ENCODE results near the gene CLDN20.
A peak's percentile ranks its signal among the peaks of the same experiment; 100 is the strongest.
"Not testable (repeated sequence)": the region's sequence is repeated elsewhere in the genome, so short reads cannot be mapped to it uniquely, and the experiment has no call there.

The CLDN20 gene

DNA sequence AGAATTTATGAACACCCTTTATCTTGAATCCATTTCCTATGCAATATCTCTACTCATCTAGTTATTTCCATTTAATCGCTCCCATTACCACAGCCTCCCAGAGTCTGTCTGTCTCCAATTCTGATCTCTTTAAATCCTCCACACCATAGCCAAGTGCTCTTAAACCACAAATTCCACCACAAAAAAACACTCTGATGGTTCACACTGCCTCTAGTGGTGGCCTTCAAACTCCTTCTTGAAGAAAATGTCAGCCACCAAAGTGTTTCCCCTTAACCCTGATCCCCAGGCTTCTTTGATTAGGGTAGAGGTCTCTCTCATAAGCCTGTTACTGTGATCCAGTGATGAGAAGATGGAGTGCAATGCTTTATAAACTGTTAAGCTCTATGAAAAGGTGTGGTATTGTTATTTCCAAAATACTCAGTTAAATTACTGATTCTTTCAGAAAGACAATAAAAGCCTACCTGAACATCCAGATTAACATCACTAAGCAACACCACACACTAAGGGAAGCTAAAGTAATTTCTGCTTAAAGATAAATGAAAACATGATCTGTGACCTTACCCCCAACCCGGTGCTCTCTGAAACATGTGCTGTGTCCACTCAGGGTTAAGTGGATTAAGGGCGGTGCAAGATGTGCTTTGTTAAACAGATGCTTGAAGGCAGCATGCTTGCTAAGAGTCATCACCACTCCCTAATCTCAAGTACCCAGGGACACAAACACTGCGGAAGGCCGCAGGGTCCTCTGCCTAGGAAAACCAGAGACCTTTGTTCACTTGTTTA is 4.5 kb downstream of the CLDN20 start:
- not testable (repeated sequence) for H2BK15ac ChIP-seq (ENCODE audit: low read length); H3K27me3 ChIP-seq (ENCODE audit: control insufficient read depth in 3 of 3, insufficient read depth in 3 of 3, low read depth in 1 of 3, low read length in 3 of 3); H3K9me3 ChIP-seq (replicated peaks in 1 of 2; ENCODE audit: control insufficient read depth in 2 of 2, insufficient read depth in 1 of 2, low read depth in 1 of 2, low read length in 2 of 2); H4K8ac ChIP-seq (ENCODE audit: low read depth, low read length); H4K91ac ChIP-seq (ENCODE audit: low read depth, low read length, poor library complexity); H2BK5ac ChIP-seq (ENCODE audit: low read length); H2BK12ac ChIP-seq (ENCODE audit: low read length); H3K4me3 ChIP-seq (ENCODE audit: low read length in 2 of 2); H3K4ac ChIP-seq (ENCODE audit: low read length); H3K14ac ChIP-seq (ENCODE audit: low read length); H2BK120ac ChIP-seq (ENCODE audit: low read depth, low read length); H3K18ac ChIP-seq (ENCODE audit: low read length); H2AFZ ChIP-seq (ENCODE audit: low read length); H3K4me2 ChIP-seq (ENCODE audit: insufficient read depth, low read length, poor library complexity, severe bottlenecking); H3K79me1 ChIP-seq (ENCODE audit: low read depth, low read length); H3K23ac ChIP-seq (ENCODE audit: low read depth, low read length, poor library complexity); H3K9ac ChIP-seq (ENCODE audit: low read depth, low read length, poor library complexity); H2AK5ac ChIP-seq (ENCODE audit: low read depth, low read length)
- peak overlapping the region; percentile 11 for H3K27ac ChIP-seq (replicated peaks; ENCODE audit: low read length)
- peak; percentile 29 for DNase-seq (ENCODE audit: low spot score)
- peaks cover 13 to 26% of the 10 kb centered on the region in 2 donors for H3K4me1 ChIP-seq (ENCODE audit: control insufficient read depth in 2 of 2, insufficient read depth in 1 of 2, low read depth in 1 of 2, low read length in 2 of 2)
- peaks cover 2 to 27% of the 10 kb centered on the region in 2 donors for H3K36me3 ChIP-seq (replicated peaks in 1 of 2; ENCODE audit: control insufficient read depth in 2 of 2, insufficient read depth in 2 of 2, low read length in 2 of 2)
- WGBS, 2 donors (ENCODE audit: extremely low coverage in 2 of 2, insufficient read length in 2 of 2, insufficient replicate concordance in 1 of 2), result no CpG with 5 or more reads among the region's 5 CpGs

DNA sequence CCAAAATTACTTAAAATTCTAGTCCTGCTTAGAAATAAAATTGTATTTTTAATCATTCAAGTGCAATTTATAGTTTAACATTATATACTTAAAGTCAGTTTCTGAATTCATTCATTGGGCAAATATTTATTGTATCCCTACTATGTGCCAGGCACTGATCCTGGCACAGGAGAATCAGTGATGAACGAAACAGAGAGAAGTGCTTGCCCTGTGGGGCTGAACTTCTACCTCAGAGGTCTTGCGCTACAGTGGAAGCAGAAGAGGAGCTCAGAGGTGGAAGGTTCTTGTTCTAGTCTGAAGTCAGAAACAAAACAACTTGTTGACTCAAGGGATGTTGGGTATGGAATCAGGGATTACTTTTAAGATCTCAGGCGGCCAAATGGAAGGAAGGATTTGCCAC is 6.0 kb downstream of the CLDN20 start:
- Histone ChIP-seq H4K91ac (ENCODE audit: low read depth, low read length, poor library complexity) (no peak overlapping the region), H3K79me1 (ENCODE audit: low read depth, low read length) (no peaks in the 10 kb centered on the region), H3K9me3 (replicated peaks in 1 of 2; ENCODE audit: control insufficient read depth in 2 of 2, insufficient read depth in 1 of 2, low read depth in 1 of 2, low read length in 2 of 2) (no peaks in the 10 kb centered on the region), H3K4me2 (ENCODE audit: insufficient read depth, low read length, poor library complexity, severe bottlenecking) (no peak overlapping the region), H3K4me3 (ENCODE audit: low read length in 2 of 2) (no peak overlapping the region), H3K4ac (ENCODE audit: low read length) (no peak overlapping the region), H3K27me3 (ENCODE audit: control insufficient read depth in 3 of 3, insufficient read depth in 3 of 3, low read depth in 1 of 3, low read length in 3 of 3) (no peaks in the 10 kb centered on the region), H2BK15ac (ENCODE audit: low read length) (no peak overlapping the region), H2AK5ac (ENCODE audit: low read depth, low read length) (no peak overlapping the region), H2AFZ (ENCODE audit: low read length) (no peak overlapping the region), H4K8ac (ENCODE audit: low read depth, low read length) (no peak overlapping the region), H2BK12ac (ENCODE audit: low read length) (no peak overlapping the region), H3K4me1 (ENCODE audit: control insufficient read depth in 2 of 2, insufficient read depth in 1 of 2, low read depth in 1 of 2, low read length in 2 of 2) (peaks cover 15 to 35% of the 10 kb centered on the region in 2 donors), H2BK5ac (ENCODE audit: low read length) (no peak overlapping the region), H3K9ac (ENCODE audit: low read depth, low read length, poor library complexity) (no peak overlapping the region), H3K14ac (ENCODE audit: low read length) (no peak overlapping the region), H2BK120ac (ENCODE audit: low read depth, low read length) (no peak overlapping the region), H3K27ac (replicated peaks; ENCODE audit: low read length) (no peak overlapping the region), H3K23ac (ENCODE audit: low read depth, low read length, poor library complexity) (no peak overlapping the region), H3K18ac (ENCODE audit: low read length) (no peak overlapping the region), H3K36me3 (replicated peaks in 1 of 2; ENCODE audit: control insufficient read depth in 2 of 2, insufficient read depth in 2 of 2, low read length in 2 of 2) (peaks cover 2 to 25% of the 10 kb centered on the region in 2 donors)
- DNase-seq (ENCODE audit: low spot score), result no peak
- WGBS, 2 donors (ENCODE audit: extremely low coverage in 2 of 2, insufficient read length in 2 of 2, insufficient replicate concordance in 1 of 2), result no CpG with 5 or more reads among the region's 3 CpGs

DNA sequence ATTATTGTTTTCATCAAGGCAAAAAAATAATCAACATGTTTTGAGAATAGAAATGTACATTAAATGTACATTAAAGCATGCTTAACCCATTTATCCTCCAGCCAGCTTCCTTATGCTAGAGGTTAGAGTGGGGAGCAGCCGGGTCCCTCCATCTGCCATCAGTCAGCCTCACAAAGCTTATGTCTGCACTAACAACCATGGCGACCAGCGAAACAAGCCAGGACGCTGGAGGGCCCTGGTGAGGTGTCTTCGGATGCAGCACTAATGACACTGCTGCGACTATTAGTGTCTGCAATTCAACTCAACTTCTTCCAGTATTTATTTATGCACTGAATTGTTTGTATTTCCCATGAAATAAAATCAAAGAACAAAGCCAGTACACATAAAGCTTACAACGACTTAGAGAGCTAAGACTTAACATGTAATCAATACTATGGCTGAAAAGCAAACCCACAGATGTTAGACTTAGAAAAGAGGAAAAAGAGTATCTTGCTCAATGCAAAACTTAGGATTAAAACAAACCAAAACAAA is 6.8 kb downstream of the CLDN20 start:
- no peak overlapping the region for H2BK12ac ChIP-seq (ENCODE audit: low read length)
- peaks cover 15 to 40% of the 10 kb centered on the region in 2 donors for H3K4me1 ChIP-seq (ENCODE audit: control insufficient read depth in 2 of 2, insufficient read depth in 1 of 2, low read depth in 1 of 2, low read length in 2 of 2)
- no peak overlapping the region for H3K4ac ChIP-seq (ENCODE audit: low read length)
- no CpG with 5 or more reads among the region's 7 CpGs for WGBS, 2 donors (ENCODE audit: extremely low coverage in 2 of 2, insufficient read length in 2 of 2, insufficient replicate concordance in 1 of 2)
- no peak overlapping the region for H3K4me3 ChIP-seq (ENCODE audit: low read length in 2 of 2)
- no peak overlapping the region for H4K8ac ChIP-seq (ENCODE audit: low read depth, low read length)
- no peak overlapping the region for H3K18ac ChIP-seq (ENCODE audit: low read length)
- no peak overlapping the region for H2BK120ac ChIP-seq (ENCODE audit: low read depth, low read length)
- no peak overlapping the region for H3K14ac ChIP-seq (ENCODE audit: low read length)
- no peak overlapping the region for H3K4me2 ChIP-seq (ENCODE audit: insufficient read depth, low read length, poor library complexity, severe bottlenecking)
- no peak overlapping the region for H2AFZ ChIP-seq (ENCODE audit: low read length)
- H2BK15ac ChIP-seq (ENCODE audit: low read length), result no peak overlapping the region
- H3K79me1 ChIP-seq (ENCODE audit: low read depth, low read length), result no peaks in the 10 kb centered on the region
- H3K36me3 ChIP-seq (replicated peaks in 1 of 2; ENCODE audit: control insufficient read depth in 2 of 2, insufficient read depth in 2 of 2, low read length in 2 of 2), result peaks cover under 1 to 25% of the 10 kb centered on the region in 2 donors
- H3K27ac ChIP-seq (replicated peaks; ENCODE audit: low read length), result no peak overlapping the region
- no peaks in the 10 kb centered on the region for H3K27me3 ChIP-seq (ENCODE audit: control insufficient read depth in 3 of 3, insufficient read depth in 3 of 3, low read depth in 1 of 3, low read length in 3 of 3)
- H3K23ac ChIP-seq (ENCODE audit: low read depth, low read length, poor library complexity), result no peak overlapping the region
- H4K91ac ChIP-seq (ENCODE audit: low read depth, low read length, poor library complexity), result no peak overlapping the region
- H2BK5ac ChIP-seq (ENCODE audit: low read length), result no peak overlapping the region
- H2AK5ac ChIP-seq (ENCODE audit: low read depth, low read length), result no peak overlapping the region
- no peak for DNase-seq (ENCODE audit: low spot score)
- H3K9me3 ChIP-seq (replicated peaks in 1 of 2; ENCODE audit: control insufficient read depth in 2 of 2, insufficient read depth in 1 of 2, low read depth in 1 of 2, low read length in 2 of 2), result peaks cover 0 to under 1% of the 10 kb centered on the region in 2 donors
- H3K9ac ChIP-seq (ENCODE audit: low read depth, low read length, poor library complexity), result no peak overlapping the region

DNA sequence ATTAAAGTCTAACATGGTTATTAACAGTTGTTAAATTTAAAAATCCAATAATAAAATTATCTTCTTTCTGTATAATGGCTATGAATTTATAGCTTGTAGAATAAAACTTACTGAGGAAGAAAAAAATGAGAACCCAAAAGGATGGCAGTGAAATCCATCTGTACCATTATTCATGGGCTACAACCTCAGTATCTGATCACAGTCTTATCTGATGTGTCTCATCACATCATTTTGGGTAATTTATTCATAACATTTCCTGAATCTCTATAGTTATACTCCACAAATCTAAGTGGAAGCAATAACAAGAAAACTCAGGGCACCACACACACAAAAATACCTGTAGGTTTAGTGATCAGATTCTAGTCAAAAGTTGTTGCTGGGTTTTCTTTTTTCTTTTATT is 7.3 kb downstream of the CLDN20 start:
- no peak overlapping the region for H3K4me3 ChIP-seq (ENCODE audit: low read length in 2 of 2)
- H2BK5ac ChIP-seq (ENCODE audit: low read length), result no peak overlapping the region
- H4K8ac ChIP-seq (ENCODE audit: low read depth, low read length), result no peak overlapping the region
- no peak for DNase-seq (ENCODE audit: low spot score)
- H3K9me3 ChIP-seq (replicated peaks in 1 of 2; ENCODE audit: control insufficient read depth in 2 of 2, insufficient read depth in 1 of 2, low read depth in 1 of 2, low read length in 2 of 2), result peaks cover 0 to 2% of the 10 kb centered on the region in 2 donors
- H3K9ac ChIP-seq (ENCODE audit: low read depth, low read length, poor library complexity), result no peak overlapping the region
- no peak overlapping the region for H3K14ac ChIP-seq (ENCODE audit: low read length)
- no peak overlapping the region for H2BK15ac ChIP-seq (ENCODE audit: low read length)
- H3K23ac ChIP-seq (ENCODE audit: low read depth, low read length, poor library complexity), result no peak overlapping the region
- H2BK12ac ChIP-seq (ENCODE audit: low read length), result no peak overlapping the region
- no peak overlapping the region for H2AFZ ChIP-seq (ENCODE audit: low read length)
- H3K27me3 ChIP-seq (ENCODE audit: control insufficient read depth in 3 of 3, insufficient read depth in 3 of 3, low read depth in 1 of 3, low read length in 3 of 3), result no peaks in the 10 kb centered on the region
- peaks cover 2 to 29% of the 10 kb centered on the region in 2 donors for H3K36me3 ChIP-seq (replicated peaks in 1 of 2; ENCODE audit: control insufficient read depth in 2 of 2, insufficient read depth in 2 of 2, low read length in 2 of 2)
- H3K4me2 ChIP-seq (ENCODE audit: insufficient read depth, low read length, poor library complexity, severe bottlenecking), result no peak overlapping the region
- no peak overlapping the region for H4K91ac ChIP-seq (ENCODE audit: low read depth, low read length, poor library complexity)
- H2AK5ac ChIP-seq (ENCODE audit: low read depth, low read length), result no peak overlapping the region
- H3K79me1 ChIP-seq (ENCODE audit: low read depth, low read length), result no peaks in the 10 kb centered on the region
- H3K4me1 ChIP-seq (ENCODE audit: control insufficient read depth in 2 of 2, insufficient read depth in 1 of 2, low read depth in 1 of 2, low read length in 2 of 2), result peaks cover 19 to 42% of the 10 kb centered on the region in 2 donors
- H3K4ac ChIP-seq (ENCODE audit: low read length), result no peak overlapping the region
- H3K18ac ChIP-seq (ENCODE audit: low read length), result no peak overlapping the region
- H2BK120ac ChIP-seq (ENCODE audit: low read depth, low read length), result no peak overlapping the region
- H3K27ac ChIP-seq (replicated peaks; ENCODE audit: low read length), result no peak overlapping the region

All from neuronal stem cell (in vitro differentiated cells).